ENCODE measurements around the gene MMP19. TPM values are rescaled to one million over a fixed set of nuclear protein-coding genes. Genes with fewer than 3 reads are reported as not detected.

MMP19 gene
- total RNA-seq, 1 donor from 2014 or later = 9.1 TPM

DNA sequence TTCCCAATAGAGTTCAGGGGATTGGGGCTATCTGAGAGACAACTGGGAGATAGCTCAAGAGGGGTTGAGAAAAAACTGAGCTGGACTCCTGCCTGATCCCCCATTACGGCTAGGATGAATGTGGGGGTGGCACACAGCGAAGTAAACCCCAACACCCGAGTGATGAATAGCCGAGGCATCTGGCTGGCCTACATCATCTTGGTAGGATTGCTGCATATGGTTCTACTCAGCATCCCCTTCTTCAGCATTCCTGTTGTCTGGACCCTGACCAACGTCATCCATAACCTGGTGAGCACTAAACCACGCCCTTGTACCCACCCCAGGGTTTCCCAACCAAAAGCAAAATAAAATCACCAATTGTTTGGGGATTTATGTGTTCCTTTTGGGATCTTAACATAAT lies 23.9 kb downstream of the MMP19 start:
- ATAC-seq (no peak), DNase-seq (ENCODE audit: low spot score) (no peak)
- intact Hi-C loops (cut with DNase I) = loop anchor here (5.0 kb wide), 1 partner anchor 113 kb away; the partner anchor contains the start of gene DGKA

DNA sequence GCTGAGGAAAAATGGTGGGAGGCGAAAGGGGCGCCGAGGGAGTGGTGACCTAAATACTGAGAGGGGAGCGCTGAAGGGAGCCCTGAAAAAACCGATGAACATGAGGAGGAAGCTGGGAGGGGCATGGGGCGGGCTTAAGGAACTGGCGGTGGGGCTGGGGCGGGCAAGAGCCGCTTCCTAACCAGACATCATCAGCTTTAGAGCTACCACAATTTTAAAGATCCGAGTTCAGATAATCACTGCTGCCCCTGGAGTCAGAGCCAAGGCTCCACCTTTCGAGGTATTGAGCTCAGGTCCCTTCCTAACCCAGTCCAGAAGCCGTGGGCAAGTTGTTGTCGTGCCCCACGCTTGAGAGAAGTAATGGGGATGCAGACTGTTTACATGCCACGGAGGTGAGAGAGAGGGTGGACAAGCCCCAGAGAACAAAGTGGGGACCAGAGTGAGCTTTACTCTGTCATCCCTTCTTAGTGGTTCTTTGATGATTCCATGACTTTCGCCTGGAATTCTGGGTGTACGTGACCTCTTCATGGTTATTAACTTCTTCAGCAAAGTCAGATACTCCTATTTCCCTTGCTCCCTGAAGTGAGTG lies 24.5 kb downstream of the MMP19 start:
- ATAC-seq (peak; percentile 67), DNase-seq (ENCODE audit: low spot score) (no peak)
- intact Hi-C loops (cut with DNase I) = loop anchor here (5.0 kb wide), 1 partner anchor 114 kb away; the partner anchor contains the start of gene DGKA

DNA sequence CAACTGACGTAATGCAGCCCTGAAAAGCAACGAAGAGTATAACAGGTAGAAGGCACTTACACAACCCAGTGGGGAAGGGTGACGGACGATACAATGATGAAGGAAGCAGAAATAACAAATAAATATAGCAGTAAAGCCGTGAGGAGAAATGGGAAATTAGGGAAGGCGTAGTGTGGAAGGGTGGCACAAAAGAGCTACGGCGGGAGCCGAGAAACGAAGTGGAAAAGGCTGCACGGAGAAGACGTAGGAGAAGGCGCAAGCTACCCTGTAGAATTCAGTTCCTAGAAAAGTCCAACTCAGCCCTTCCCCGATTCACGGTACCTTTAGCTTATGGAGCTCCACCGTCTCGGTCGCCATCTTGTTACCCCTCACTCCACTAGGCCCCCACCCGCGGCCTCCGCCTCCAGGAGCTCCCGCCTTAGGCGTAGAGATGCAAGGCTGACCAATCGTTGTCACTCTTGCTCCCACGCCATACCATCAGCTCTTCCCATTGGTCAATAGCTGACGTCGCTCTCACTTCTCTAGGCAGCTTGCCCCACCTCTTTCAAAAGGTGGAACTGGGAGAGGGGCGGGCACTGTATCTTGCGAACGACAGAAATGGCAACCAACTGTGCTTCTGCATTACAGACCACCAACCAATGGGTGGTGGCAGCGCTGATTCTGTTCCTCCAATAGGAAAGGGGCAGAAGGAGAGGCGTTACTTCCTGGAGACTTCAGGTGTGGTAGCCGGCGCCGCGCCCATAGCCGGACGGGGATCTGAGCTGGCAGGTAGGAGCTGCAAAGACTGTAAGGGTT lies 25.2 kb downstream of the MMP19 start, which contains the start of the genes ORMDL2 and SARNP:
ORMDL2 (plus strand) TSS at position 697 of the 795 bp plus-strand sequence. CDS start 959 bp downstream, outside the sequence.
SARNP (minus strand) TSS at position 380 of the 795 bp plus-strand sequence; CDS start at position 357, 23 bp downstream.
- intact Hi-C loops (cut with DNase I) = loop anchor here (5.0 kb wide), 1 partner anchor 115 kb away; the partner anchor contains the start of gene DGKA
- DNase-seq (ENCODE audit: low spot score) (peak; percentile 96), ATAC-seq (peak; percentile 99)

DNA sequence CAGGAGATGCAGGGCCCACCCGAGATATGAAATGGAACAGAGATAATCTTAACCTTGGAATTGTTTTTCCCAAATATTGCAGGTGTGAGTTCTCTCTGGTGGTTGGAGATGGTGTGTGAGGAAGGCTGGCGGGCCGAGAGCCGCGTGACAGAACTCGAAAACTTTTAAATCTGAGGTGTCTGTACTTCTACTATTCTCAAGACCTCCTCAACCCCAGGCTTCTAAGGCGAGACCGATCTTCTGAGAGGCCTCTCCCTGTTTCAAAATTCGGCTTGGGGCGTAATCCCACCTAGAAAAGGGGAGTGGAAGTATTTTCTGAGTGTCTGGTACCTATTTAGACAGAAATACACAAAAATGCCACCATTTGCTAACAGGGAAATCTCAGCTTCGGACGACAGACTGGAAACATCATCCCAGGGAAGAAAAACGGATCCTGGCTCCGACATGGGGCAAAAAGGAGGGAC lies 25.8 kb downstream of the MMP19 start:
- no peak for DNase-seq (ENCODE audit: low spot score)
- intact Hi-C loops (cut with DNase I) = loop anchor here (5.0 kb wide), 1 partner anchor 115 kb away; the partner anchor contains the start of gene DGKA
- ATAC-seq = no peak

DNA sequence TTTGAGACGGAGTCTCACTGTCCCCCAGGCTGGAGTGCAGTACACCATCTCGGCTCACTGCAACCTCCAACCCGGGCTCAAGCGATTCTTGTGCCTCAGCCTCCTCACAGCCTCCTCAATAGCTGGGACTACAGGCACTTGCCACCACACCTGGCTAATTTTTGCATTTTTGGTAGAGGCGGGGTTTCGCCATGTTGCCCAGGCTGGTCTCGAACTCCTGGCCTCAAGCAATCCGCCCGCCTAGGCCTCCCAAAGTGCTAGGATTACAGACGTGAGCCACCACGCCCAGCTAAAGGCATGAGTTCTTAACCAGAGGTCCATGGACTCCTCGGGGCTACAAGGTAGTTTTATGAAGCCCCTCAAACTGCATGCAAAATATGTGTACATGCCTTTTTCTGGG lies 27.3 kb downstream of the MMP19 start:
- ATAC-seq (no peak), DNase-seq (ENCODE audit: low spot score) (no peak)
- intact Hi-C loops (cut with DNase I) = loop anchor here (5.0 kb wide), 1 partner anchor 117 kb away; the partner anchor contains the start of gene DGKA

DNA sequence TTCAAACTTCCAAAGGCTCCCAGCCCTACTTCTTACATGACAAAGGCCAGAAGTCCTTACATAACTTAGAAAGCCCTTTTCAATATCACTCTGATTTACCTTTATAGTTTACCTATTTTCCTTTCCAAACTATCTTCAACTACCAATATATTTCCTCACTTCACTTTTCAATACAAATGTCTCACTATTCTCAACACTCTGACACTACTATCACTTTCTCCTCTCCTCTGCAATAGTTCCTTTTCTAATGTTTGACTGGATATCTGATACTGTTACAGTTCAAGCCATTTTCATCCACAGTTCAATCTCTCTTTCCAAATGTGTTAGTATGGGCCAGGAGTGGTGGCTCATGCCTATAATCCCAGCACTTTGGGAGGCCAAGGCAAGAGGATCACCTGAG lies 28.5 kb downstream of the MMP19 start:
- intact Hi-C loops (cut with DNase I) = no loop called here
- no peak for DNase-seq (ENCODE audit: low spot score)
- no peak for ATAC-seq

DNA sequence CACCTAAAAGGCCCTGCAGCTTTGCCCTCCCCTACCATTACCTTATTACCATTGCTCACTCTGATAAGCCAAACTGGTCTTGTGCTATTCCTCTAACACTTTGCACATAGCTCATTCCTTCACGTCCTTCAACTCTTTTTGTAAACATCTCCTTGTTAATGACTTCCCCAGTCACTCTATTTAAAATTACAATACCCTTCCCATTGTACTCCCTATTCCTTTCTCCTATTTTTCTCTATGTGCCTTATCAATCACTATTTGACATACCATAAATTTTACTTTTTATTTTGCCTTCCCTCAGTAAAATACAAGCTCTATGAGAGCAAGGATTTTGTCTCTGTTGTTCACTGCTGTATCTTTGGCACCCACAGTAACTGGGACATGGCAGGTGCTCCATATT lies 30.6 kb downstream of the MMP19 start:
- intact Hi-C loops (cut with DNase I) = no loop called here
- ATAC-seq = no peak
- DNase-seq (ENCODE audit: low spot score) = no peak

DNA sequence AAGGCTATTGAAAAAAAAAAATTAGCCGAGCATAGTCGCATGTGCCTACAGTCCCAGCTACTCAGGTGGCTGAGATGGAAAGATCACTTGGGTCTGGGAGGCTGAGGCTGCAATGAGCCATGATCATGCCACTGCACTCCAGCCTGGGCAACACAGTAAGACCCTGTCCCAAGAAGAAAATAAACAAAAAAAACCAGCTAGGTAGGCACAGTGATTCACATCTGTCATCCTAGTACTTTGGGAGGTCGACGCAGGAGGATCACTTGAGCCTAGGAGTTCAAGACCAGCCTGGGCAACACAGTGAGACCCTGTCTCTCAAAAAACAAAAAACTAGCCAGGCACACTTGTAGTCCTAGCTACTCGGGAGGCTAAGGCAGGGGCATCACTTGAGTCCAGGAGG lies 33.5 kb downstream of the MMP19 start:
- ATAC-seq (no peak), DNase-seq (ENCODE audit: low spot score) (no peak)
- intact Hi-C loops (cut with DNase I) = no loop called here

DNA sequence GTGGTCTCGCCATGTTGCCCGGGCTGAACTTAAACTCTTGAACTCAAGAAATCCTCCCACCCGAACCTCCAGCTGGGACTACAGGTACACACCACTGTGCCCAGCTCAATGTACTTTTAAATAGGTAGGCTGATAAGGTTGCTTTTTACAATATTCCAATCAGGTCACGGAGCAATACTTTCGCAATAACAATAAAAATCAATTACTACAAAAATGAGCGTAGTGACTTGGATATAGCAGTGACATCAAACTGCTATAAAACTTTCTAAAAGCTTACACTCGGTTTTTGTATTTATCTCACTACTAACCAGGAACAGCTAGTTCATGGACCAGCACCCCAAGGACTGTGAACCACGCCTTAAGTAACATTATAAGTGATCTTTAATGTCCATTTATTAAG lies 35.8 kb downstream of the MMP19 start:
- ATAC-seq (no peak), DNase-seq (ENCODE audit: low spot score) (no peak)
- intact Hi-C loops (cut with DNase I) = no loop called here

DNA sequence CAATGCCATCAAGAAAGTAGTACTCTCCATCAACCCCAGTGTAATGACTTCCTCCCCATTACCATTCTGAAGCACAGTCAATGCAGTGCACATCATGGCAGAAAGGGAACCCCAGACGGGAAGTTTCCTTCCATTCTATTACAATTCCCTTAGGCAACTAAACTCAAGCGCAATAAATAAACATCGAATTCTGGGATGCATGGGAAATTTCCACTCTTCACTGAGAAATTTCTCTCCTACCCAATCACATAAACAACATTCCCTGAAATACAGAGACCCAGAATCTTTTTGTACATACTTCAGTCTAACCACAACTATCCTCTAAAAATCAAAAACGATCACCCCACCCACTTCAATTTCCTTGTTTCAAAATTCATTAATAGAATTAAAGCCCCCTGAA lies 45.2 kb downstream of the MMP19 start:
- ATAC-seq = no peak
- DNase-seq (ENCODE audit: low spot score) = no peak
- intact Hi-C loops (cut with DNase I) = no loop called here

DNA sequence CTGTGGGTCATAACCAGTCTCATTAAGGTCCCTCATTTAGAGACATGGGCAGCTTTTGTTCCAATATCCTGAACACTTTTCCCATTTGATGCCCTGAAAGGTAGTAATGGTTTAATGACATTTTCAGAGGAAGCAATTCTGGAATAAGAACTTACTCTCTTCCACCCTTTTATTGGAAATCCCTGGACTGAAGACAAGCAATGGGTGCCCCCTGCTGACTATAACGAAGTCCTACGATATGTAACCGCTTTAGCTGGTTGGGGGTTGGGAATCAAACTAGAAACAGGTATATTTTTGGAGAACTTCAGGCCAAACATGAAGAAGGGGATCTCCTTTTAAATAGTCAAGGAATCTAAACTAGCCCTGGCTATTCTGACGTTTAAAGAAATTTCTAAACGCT lies 45.7 kb downstream of the MMP19 start:
- intact Hi-C loops (cut with DNase I) = no loop called here
- peak; percentile 75 for ATAC-seq
- no peak for DNase-seq (ENCODE audit: low spot score)

DNA sequence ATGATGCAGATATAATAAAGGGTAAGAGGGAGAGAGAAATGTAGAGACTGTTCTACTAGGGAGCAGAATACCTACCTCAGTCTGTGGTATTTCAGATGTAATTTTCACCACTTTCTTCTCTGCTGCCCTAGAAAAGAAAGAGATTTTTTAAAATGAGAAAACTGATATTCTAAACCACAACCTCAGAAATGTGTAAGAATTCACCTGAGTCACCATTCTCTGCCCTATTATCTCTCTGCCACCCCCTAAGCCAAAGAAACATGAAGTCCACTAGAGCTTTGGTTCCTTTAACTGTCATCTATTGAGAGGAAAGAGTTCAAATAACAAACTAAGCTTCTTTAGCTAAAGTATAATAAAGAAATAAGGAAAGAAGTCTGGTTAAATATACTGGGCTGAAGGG lies 46.8 kb downstream of the MMP19 start:
- intact Hi-C loops (cut with DNase I) = no loop called here
- DNase-seq (ENCODE audit: low spot score) (no peak), ATAC-seq (no peak)

DNA sequence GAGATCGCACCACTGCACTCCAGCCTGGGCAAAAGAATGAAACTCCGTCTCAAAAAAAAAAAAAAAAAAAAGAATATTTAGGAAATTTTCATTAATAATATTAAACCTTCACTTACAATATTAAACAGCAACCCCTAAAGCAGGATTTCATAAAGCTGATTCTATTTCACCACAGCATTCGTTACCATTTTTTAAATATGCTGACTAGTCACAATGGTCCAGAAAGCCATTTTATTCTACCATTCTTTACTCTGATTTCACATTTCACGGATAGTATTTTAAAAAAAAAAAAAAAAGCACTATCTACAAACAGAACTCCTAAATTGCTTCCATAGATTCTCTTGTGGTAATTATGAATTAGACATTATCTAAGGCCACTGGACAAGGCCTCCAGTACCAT lies 52.8 kb downstream of the MMP19 start:
- no peak for DNase-seq (ENCODE audit: low spot score)
- intact Hi-C loops (cut with DNase I) = no loop called here
- ATAC-seq = no peak

DNA sequence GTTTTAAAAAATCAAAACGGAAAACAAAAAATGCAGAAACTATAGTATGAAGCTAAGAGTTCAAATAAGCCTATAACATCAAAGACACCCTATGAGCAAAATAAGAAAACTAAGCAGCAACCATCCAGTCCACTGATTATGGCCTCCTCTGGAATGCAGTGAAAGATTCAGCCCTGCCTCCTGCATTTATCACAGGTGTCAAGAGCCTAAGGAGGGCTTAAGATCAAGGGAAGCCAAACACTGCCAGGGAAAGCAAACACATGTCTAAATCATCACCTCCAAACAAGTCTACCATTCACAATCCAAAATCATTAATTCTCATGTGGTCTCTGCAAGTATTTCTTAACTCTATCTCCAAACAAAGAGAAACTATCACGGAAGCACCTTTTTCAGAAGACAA lies 53.6 kb downstream of the MMP19 start:
- DNase-seq (ENCODE audit: low spot score) (no peak), ATAC-seq (no peak)
- intact Hi-C loops (cut with DNase I) = no loop called here

DNA sequence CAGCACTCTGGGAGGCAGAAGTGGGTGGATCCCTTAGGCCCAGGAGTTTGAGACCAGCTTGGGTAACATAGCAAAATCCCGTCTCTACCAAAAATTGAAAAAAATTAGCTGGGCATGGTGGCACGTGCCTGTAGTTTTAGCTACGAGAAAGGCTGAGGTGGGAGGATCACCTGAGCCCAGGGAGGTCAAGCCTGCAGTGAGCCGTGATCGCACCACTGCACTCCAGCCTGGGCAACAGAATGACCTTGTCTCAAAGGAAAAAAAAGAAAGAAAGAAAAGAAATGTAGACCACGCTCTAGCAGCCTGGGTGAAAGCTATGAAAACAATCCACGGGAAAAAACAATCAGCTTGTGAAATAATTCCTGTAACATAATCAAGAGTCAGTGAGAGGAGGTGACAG lies 54.2 kb downstream of the MMP19 start:
- intact Hi-C loops (cut with DNase I) = no loop called here
- no peak for ATAC-seq
- no peak for DNase-seq (ENCODE audit: low spot score)

Other genes with a start within 250 kb of the MMP19 start
- not detected for gene OR10P1, start 206.0 kb downstream of the MMP19 start, total RNA-seq
- 307 TPM for gene ITGA7, start 135.0 kb downstream of the MMP19 start, total RNA-seq
- gene BLOC1S1, start 126.9 kb downstream of the MMP19 start, total RNA-seq = 171 TPM
- gene RDH5, start 122.5 kb downstream of the MMP19 start, total RNA-seq = 23.3 TPM
- gene CD63, start 113.9 kb downstream of the MMP19 start, total RNA-seq = 870 TPM
- 10.0 TPM for gene GDF11, start 99.8 kb downstream of the MMP19 start, total RNA-seq
- 54.0 TPM for gene SARNP, start 25.2 kb downstream of the MMP19 start, total RNA-seq
- 25.2 TPM for gene ORMDL2, start 24.9 kb downstream of the MMP19 start, total RNA-seq
- 23.4 TPM for gene DNAJC14, start 13.3 kb downstream of the MMP19 start, total RNA-seq
- 21.8 TPM for gene PYM1, start 85.0 kb upstream of the MMP19 start, total RNA-seq
- gene DGKA, start 88.2 kb upstream of the MMP19 start, total RNA-seq = 31.8 TPM
- gene PMEL, start 123.1 kb upstream of the MMP19 start, total RNA-seq = 0.49 TPM
- gene CDK2, start 123.9 kb upstream of the MMP19 start, total RNA-seq = 14.4 TPM
- 143 TPM for gene RAB5B, start 131.1 kb upstream of the MMP19 start, total RNA-seq
- 20.3 TPM for gene SUOX, start 154.3 kb upstream of the MMP19 start, total RNA-seq
- gene IKZF4, start 178.1 kb upstream of the MMP19 start, total RNA-seq = 13.7 TPM
- gene RPS26, start 199.0 kb upstream of the MMP19 start, total RNA-seq = 93.6 TPM
- 159 TPM for gene ERBB3, start 237.2 kb upstream of the MMP19 start, total RNA-seq